ENCODE measurements around the gene FHOD3.

FHOD3 gene

DNA sequence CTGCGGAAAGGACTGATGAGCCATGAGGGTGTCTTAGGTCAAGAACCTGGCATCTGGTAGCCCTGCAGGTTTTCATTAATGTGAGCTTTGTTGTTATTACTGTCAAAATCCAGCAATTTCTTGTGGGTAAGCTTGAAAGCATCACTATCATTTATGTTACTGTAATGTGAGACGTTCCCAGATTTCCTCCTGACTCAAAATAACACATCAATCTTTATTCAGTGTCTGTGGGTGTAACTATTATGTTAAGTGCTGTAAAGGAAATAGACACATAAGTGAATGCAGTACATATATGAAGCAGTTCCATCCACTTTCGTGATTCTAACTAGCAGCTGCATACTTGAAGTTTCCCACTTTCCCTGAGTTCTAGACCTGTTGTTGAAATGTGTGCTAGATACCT, 89.8 kb downstream of the FHOD3 start:
- no peak for DNase-seq

GRCh38 chr18:36388310-36388709, 90.8 kb downstream of the FHOD3 start:
- no peak for DNase-seq

DNA sequence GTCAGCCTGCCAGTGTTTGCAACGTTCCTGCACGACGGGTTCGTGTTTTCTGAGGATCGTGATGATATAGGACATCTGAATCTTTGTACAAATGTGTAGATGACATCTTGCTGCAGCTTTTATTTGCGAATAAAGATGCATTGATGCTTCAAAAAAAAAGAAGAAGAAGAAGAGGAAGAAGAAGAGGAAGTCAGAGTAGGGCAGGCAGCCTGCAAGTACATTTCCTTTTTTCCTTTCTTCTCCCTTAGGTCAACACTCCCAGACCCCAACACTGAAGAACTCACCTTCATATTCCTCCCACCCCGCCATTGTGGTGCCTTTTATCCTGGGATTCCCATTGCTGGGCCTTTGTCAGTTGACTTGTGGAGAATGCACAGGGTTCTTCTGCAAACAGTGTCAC, 91.5 kb downstream of the FHOD3 start:
- no peak for DNase-seq

DNA sequence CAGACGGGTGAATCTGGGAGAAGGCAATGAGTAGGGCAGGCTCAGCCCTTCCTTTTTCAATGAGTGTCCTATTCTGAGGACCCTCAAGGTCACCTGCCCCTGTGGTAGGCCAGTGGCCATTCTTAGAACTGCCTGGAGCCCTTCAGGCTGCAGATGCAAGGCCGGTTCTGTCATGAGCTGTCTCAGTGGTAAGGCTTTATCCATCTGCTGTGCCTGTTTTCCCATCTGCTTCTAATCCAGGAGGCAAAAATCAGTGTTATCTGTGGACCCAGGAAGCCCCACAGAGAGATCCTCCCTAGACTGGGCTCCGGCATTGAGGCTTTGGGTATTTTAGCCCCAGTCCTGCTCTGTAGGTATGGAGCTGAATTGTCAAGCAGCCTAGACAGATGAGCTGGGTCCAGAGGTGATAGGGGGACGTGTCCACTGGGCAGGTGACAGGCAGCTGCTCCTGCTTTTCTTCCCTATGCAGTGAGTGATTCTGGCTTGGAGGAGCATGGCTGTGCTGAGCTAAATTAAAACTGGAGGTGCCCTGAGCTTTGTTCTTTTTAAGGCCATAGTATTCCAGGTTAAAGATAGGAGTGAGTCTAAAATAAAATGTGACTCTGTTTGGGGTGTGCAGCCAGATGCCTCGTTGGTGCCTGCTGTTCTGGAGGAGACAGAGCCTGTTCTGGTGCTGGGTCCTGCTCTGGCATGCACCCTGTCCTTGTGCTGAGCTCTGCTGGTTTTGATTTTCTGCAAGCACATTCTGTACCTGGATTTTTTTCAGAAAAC, 92.5 kb downstream of the FHOD3 start:
- DNase-seq, result no peak

DNA sequence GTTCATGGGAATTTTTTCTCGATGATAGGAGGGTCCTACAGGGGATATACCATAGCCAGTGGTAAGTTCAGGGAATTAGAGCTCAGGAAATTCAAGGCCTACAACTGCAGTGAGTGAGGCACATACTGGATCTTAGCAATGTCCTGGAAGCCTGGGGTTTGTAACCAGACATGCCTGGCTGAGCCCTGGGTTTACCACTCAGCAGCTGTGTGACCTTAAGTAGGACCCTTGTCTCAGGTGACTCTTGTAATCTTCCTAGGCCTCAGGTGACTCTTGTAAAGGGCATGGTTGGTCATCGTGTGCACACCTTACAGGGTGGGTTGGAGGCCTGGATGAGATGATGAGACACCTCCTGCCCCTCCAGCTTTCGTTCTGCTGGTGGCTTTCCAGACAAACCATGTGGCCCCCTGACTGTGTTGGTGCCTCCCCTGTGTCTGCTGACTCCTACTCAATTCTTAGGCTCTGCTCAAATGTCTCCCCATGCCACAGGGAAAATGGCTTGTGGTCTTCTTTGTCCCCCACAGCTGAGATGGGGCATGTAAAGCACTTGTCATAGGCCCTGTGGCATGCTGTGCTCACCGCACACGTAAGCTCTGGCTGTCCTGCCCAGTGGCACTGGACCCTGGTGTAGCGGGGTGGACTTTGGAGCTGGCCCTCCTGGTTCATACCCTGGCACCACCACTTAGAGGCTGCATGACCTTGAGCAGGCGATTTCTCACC, 94.1 kb downstream of the FHOD3 start:
- DNase-seq, result no peak

DNA sequence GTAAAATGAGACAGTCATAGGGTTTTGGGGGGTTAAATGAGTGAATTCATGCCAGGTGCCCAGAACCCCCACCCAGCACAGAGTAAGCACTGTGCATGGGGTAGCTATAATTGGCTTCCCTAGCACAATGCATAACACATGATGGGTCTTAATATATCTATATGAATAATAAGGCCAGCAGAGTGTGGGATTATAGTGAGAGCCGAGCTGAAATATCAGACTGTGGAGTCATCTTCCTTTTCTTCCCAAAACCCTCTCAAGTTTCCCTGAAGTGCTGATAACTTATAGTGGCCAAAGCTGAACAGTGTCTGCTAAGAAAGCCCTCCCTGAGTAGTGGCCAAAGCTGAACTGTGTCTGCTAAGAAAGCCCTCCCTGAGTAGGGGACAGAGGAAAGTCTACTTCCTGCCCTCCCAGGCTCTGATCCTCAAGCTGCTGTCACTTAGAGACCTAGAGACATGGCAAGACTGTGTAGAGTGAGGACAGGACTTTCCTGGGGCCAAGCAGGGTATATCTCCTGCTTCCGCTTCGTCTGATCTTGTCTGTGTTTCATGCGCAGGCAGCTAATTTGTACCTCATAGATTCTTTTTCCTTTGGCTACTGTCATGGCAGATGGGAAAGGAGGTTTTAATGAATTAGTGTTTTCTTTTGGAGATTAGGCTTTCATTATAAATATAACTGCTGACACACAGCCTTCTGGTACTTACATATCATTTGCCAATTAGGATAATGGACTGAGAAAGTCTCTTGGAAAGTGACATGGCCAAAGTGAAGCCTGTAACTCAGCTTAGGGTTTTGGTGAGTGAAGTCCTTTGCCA, 94.9 kb downstream of the FHOD3 start:
- no peak for DNase-seq

GRCh38 chr18:36392979-36393287, 95.4 kb downstream of the FHOD3 start:
- no peak for DNase-seq

GRCh38 chr18:36394486-36394885, 97.0 kb downstream of the FHOD3 start:
- no peak for DNase-seq

DNA sequence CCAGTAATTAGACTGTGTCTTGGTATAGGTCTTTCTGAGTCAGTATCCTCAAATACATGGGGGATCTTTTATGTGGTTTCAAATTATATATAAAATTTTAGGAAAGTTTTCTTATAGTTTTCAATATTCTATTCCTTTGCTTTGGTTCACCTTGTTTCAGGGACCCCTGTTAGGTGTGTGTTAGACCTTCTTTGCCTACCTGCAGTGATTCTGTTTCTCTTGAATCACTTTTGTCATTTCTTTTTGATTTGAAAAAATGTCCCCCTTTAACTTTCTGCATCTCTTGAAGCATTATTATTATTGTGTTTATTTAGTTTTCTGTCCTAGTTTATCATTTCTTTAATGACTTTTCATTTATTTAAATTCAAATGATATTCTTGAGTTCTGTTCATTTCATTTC, 98.7 kb downstream of the FHOD3 start:
- no peak for DNase-seq

- no peak for DNase-seq
These were observed 99.5 kb downstream of the FHOD3 start for GRCh38 chr18:36397033-36397432.

DNA sequence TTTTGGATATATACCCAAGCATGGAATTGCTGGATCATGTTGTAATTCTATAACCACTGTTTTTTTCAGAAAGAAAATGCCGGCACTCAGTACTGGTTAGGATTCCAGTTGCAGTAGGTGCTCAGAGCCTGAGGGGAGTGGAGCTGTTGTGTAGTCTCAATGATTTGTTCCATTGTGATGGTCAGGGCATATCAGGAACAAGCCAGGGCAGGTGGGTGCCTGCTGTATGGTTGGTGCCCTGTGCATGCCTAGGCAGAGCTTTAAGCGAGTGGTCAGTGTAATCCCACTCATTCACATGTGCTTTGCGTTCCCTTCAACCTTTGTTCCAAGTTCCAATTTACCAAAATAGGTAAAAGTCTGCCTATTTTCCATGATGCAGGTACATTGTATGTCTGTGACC, 100.9 kb downstream of the FHOD3 start:
- no peak for DNase-seq

- no peak for DNase-seq
These were observed 101.5 kb downstream of the FHOD3 start for GRCh38 chr18:36399055-36399454.

GRCh38 chr18:36401462-36401861, 103.9 kb downstream of the FHOD3 start:
- DNase-seq, result no peak

- no peak for DNase-seq
These were observed 105.4 kb downstream of the FHOD3 start for GRCh38 chr18:36402765-36403396.

GRCh38 chr18:36403896-36404820, 106.6 kb downstream of the FHOD3 start:
- no peak for DNase-seq

GRCh38 chr18:36405611-36406010, 108.1 kb downstream of the FHOD3 start:
- no peak for DNase-seq

DNA sequence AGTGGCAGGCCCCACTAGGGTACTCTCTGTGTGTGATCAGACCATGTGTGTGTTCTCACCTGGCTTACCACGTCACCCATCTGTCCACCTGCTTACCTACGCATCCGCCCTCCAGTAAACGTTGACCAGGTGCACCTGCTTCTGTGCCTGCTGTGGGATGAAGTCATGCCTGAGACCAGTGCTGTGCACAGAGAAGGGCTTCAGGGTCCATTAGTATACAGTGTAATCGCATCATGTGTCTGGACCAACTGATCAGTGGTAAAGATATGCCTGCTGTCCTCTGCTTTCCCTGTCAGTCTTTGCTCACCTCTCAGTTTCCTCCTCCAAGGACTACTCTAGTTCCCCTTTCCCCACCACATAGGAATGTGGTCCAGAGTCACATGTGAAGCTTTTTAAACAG, 109.3 kb downstream of the FHOD3 start:
- DNase-seq, result no peak

DNA sequence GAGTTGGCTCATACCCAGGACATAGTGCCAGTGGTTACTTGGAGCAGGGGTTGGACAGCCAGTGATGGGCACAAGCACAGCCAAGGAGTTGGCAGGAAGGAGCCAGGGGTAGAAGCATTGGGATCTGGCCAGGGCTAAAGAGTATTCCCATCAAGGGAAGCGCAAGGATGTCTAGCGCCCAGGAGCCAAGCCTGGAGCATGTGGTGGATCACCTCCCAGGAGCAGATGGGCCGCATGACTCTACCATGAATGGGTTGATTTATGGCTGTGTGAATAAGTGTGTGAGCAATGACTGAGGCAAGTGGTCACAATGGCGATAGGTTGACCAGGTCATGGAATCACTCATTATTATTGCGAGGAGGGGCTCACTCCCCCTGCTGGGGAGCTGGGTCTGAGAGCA, 111.1 kb downstream of the FHOD3 start:
- DNase-seq, result no peak

GRCh38 chr18:36409779-36410178, 112.3 kb downstream of the FHOD3 start:
- DNase-seq, result no peak

DNA sequence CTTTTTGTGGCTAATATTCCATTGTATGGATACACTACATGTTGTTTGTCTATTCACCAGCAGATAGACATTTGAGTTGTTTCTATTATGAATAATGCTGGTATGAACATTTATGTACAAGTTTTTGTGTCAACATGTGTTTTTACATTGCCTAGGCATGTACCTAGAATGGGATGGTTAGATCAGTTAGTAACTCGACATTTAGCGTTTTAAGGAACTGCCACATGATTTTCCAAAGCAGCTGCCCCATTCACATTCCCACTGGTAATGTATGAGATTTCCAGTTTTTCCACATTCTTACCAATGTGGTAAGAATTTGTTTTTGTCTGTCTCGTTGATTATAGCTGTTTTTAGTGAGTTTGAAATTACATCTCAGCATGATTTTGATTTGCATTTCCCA, 112.8 kb downstream of the FHOD3 start:
- no peak for DNase-seq

- peak; percentile 26 for DNase-seq
These were observed 114.2 kb downstream of the FHOD3 start for GRCh38 chr18:36411745-36412168.

- peak; percentile 13 for DNase-seq
These were observed 115.3 kb downstream of the FHOD3 start for GRCh38 chr18:36412778-36413177.
